HG02678 (cell line): ENCODE measurements around the gene ASIC2.

ENCODE experiments used
- ATAC-seq: cut with Tn5 transposase; IDR thresholded peaks from one replicate; pipeline ENCODE4 v1.9.1; 2021; ENCODE audit warnings: mild to moderate bottlenecking, moderate library complexity; ENCODE audit not compliant: unreplicated experiment

Gene ASIC2

GRCh38 chr17:33028778-33029177, 264.3 kb downstream of the ASIC2 start:
- ATAC-seq: no peak

GRCh38 chr17:33028061-33028460, 265.0 kb downstream of the ASIC2 start:
- ATAC-seq: no peak

- no peak for ATAC-seq
These were observed 268.2 kb downstream of the ASIC2 start for GRCh38 chr17:33024688-33025486.

GRCh38 chr17:33023790-33024189, 269.3 kb downstream of the ASIC2 start:
- ATAC-seq: no peak

- no peak for ATAC-seq
These were observed 271.2 kb downstream of the ASIC2 start for GRCh38 chr17:33021731-33022408.

GRCh38 chr17:33019161-33019890, 273.8 kb downstream of the ASIC2 start:
- ATAC-seq: no peak

GRCh38 chr17:33017366-33017765, 275.7 kb downstream of the ASIC2 start:
- no peak for ATAC-seq

GRCh38 chr17:33016920-33017319, 276.2 kb downstream of the ASIC2 start:
- no peak for ATAC-seq

GRCh38 chr17:33015716-33016346, 277.3 kb downstream of the ASIC2 start:
- ATAC-seq: no peak

- no peak for ATAC-seq
These were observed 278.3 kb downstream of the ASIC2 start for GRCh38 chr17:33014751-33015150.

- no peak for ATAC-seq
These were observed 279.3 kb downstream of the ASIC2 start for GRCh38 chr17:33013596-33014375.

GRCh38 chr17:33012522-33013033, 280.5 kb downstream of the ASIC2 start:
- no peak for ATAC-seq

GRCh38 chr17:33009636-33010035, 283.5 kb downstream of the ASIC2 start:
- no peak for ATAC-seq

- no peak for ATAC-seq
These were observed 285.9 kb downstream of the ASIC2 start for GRCh38 chr17:33007186-33007585.

GRCh38 chr17:33002246-33002645, 290.8 kb downstream of the ASIC2 start:
- no peak for ATAC-seq

- no peak for ATAC-seq
These were observed 294.2 kb downstream of the ASIC2 start for GRCh38 chr17:32998887-32999228.

- ATAC-seq: no peak
These were observed 294.8 kb downstream of the ASIC2 start for GRCh38 chr17:32998111-32998886.

- ATAC-seq: no peak
These were observed 297.6 kb downstream of the ASIC2 start for GRCh38 chr17:32995416-32996045.

- ATAC-seq: peak; percentile 38
These were observed 299.1 kb downstream of the ASIC2 start for GRCh38 chr17:32993977-32994376.
